ENCODE results near the gene LYRM4.

The LYRM4 gene

GRCh38 chr6:5271926-5272325 lies 11.2 kb upstream of the LYRM4 start:
- Histone ChIP-seq H4K20me1 (ENCODE audit: low read depth, low read length) (peaks cover 23% of the 10 kb centered on the region), H3F3A (ENCODE audit: insufficient read depth) (no peaks in the 10 kb centered on the region), H3K4me2 (ENCODE audit: low read depth, low read length, poor library complexity, severe bottlenecking) (no peak overlapping the region), H3K9ac (ENCODE audit: low read length) (no peak overlapping the region), H3K27ac (ENCODE audit: low read depth, low read length) (no peak overlapping the region), H3K4me3 (ENCODE audit: insufficient read depth, low read length, poor library complexity, severe bottlenecking) (no peak overlapping the region), H3K27me3 (ENCODE audit: low read length) (no peaks in the 10 kb centered on the region), H3K9me2 (replicated peaks; ENCODE audit: insufficient read depth, low read length) (no peaks in the 10 kb centered on the region), H2AFZ (ENCODE audit: low read depth, low read length, severe bottlenecking) (no peak overlapping the region), H3K36me3 (ENCODE audit: low read length) (no peaks in the 10 kb centered on the region), H3K79me2 (ENCODE audit: insufficient read depth, low read length) (peaks cover 29% of the 10 kb centered on the region), H3K9me3 (ENCODE audit: insufficient read depth, low read length) (no peaks in the 10 kb centered on the region)
- no peak for TF ChIP-seq EZH2phosphoT487 (conservative IDR thresholded peaks at IDR 0.05; ENCODE audit: low read length)
- no peak for TF ChIP-seq CTCF (IDR thresholded peaks at IDR 0.05; ENCODE audit: insufficient read depth, low read length, poor library complexity, severe bottlenecking)

DNA sequence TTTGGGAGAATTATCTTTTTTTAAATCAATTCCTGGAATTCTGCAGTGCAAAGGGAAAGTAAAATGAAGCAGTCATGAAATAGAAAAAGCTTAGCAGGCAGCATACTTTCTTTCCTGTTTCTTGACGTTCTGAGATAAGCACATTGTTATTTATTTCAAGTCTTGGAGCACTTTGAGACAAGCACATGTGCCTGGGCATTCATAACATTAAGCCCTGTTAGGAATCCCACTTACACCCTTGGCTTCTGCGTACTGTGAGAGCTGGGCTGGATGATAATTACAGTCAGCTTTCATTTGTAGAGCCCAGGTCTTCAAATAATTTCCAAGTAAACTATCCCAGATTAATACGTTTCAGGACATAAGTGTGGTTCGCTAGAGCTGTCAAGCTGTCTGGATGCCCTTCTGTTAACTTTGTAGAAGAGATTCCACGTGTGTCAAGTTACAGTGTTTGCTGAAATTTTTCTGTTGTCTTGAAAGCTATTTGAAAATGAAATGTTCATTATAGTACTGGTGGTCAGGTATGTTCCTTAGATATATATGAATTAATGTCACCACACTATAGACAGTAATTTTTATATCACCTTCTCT lies 9.4 kb upstream of the LYRM4 start:
- Histone ChIP-seq H3K9me3 (ENCODE audit: insufficient read depth, low read length) (no peaks in the 10 kb centered on the region), H3K36me3 (ENCODE audit: low read length) (no peaks in the 10 kb centered on the region), H3K9ac (ENCODE audit: low read length) (no peak overlapping the region), H4K20me1 (ENCODE audit: low read depth, low read length) (peaks cover 8% of the 10 kb centered on the region; the same call in 1 of the 2 replicates), H3K79me2 (ENCODE audit: insufficient read depth, low read length) (peaks cover 45% of the 10 kb centered on the region), H3K27ac (ENCODE audit: low read depth, low read length) (no peak overlapping the region), H3F3A (ENCODE audit: insufficient read depth) (no peaks in the 10 kb centered on the region), H3K27me3 (ENCODE audit: low read length) (no peaks in the 10 kb centered on the region), H3K4me3 (ENCODE audit: insufficient read depth, low read length, poor library complexity, severe bottlenecking) (no peak overlapping the region), H3K9me2 (replicated peaks; ENCODE audit: insufficient read depth, low read length) (no peaks in the 10 kb centered on the region), H3K4me2 (ENCODE audit: low read depth, low read length, poor library complexity, severe bottlenecking) (no peak overlapping the region), H2AFZ (ENCODE audit: low read depth, low read length, severe bottlenecking) (no peak overlapping the region)
- TF ChIP-seq CTCF (IDR thresholded peaks at IDR 0.05; ENCODE audit: insufficient read depth, low read length, poor library complexity, severe bottlenecking) (no peak), EZH2phosphoT487 (conservative IDR thresholded peaks at IDR 0.05; ENCODE audit: low read length) (no peak)

DNA sequence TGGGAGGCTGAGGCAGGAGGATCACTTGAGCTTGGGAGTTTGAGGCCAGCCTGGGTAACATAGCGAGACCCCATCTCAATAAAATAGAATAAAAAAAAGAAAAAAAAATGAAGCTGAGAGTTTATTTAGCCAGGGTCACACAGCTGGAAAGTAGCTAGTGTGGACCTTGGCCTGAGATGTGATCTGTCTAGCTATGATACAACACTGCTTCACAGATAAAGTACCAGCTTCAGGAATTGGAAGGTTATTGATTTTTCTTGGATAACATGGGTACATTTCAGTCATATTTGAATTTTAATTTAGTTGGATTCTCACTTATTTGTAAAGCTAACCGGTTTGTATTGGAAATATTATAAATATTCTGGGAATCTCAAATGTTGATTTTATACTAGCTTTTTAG lies 5.7 kb upstream of the LYRM4 start:
- Histone ChIP-seq H4K20me1 (ENCODE audit: low read depth, low read length) (peaks cover 4% of the 10 kb centered on the region; the same call in 1 of the 2 replicates), H3K4me2 (ENCODE audit: low read depth, low read length, poor library complexity, severe bottlenecking) (no peak overlapping the region), H3K9ac (ENCODE audit: low read length) (no peak overlapping the region), H3K36me3 (ENCODE audit: low read length) (no peaks in the 10 kb centered on the region), H3F3A (ENCODE audit: insufficient read depth) (peaks cover 4% of the 10 kb centered on the region), H3K4me3 (ENCODE audit: insufficient read depth, low read length, poor library complexity, severe bottlenecking) (no peak overlapping the region), H3K9me2 (replicated peaks; ENCODE audit: insufficient read depth, low read length) (no peaks in the 10 kb centered on the region), H3K27ac (ENCODE audit: low read depth, low read length) (no peak overlapping the region), H3K27me3 (ENCODE audit: low read length) (no peaks in the 10 kb centered on the region), H2AFZ (ENCODE audit: low read depth, low read length, severe bottlenecking) (no peak overlapping the region), H3K9me3 (ENCODE audit: insufficient read depth, low read length) (no peaks in the 10 kb centered on the region), H3K79me2 (ENCODE audit: insufficient read depth, low read length) (peaks cover 67% of the 10 kb centered on the region)
- TF ChIP-seq CTCF (IDR thresholded peaks at IDR 0.05; ENCODE audit: insufficient read depth, low read length, poor library complexity, severe bottlenecking) = no peak
- TF ChIP-seq EZH2phosphoT487 (conservative IDR thresholded peaks at IDR 0.05; ENCODE audit: low read length) = no peak

All from SU-DHL-6 (cell line).